ENCODE results near the gene ABTB2. TPM values are rescaled to one million over a fixed set of nuclear protein-coding genes. Genes with fewer than 3 reads are reported as not detected.
A peak's percentile ranks its signal among the peaks of the same experiment; 100 is the strongest.

ABTB2 gene
- total and polyA plus RNA-seq, 4 donors = 0.73 to 3.3 (median 2.7) TPM

DNA sequence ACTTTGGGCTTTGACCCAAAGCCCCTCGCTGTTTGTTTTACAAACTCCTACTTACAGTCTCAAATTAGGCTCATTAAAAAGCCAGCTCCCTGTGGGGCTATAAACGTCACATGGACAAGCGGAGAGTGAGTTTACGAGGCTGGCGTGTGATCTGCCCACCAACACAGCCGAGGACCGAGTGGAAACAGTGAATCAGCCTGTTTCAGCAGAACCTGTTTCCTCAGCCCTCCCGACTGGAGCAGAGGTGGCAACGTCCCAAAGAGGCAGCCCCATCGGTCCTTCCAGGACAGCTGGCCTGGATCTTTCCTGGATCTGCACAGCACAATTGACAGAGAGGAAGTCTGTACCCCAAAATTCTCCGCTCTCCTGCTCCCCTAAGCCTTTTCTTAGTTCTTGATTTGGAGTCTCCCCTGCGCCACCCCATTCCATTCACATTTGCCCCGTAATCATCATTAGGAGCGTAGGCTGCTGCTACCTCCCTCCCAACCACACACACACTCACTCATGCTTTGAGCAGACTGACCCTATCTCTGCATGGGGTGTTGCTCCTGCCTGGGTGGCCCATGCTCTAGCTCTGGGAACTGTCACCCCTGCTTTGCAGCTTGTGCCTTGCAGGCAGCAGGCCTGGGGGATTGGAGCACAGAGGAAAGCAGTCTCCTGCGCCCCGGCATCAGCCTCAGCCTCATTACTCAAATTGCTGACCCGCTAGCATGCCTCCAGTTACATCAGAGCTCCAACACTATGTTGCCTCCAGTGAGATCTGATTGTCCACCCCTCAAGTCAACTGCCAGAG, 134.6 kb downstream of the ABTB2 start:
- H3K27me3 ChIP-seq (ENCODE audit: control insufficient read depth in 3 of 3, insufficient read depth in 3 of 3, low read length in 2 of 3) = no peaks in the 10 kb centered on the region
- H3K9ac ChIP-seq (ENCODE audit: insufficient read depth in 1 of 2, low read length in 2 of 2) = peak overlapping the region in 1 of 2 donors; percentile 15
- DNase-seq (peak; percentile 89 to 94 (median 91)), ATAC-seq (ENCODE audit: insufficient read depth, low FRiP score) (no peak)
- no peak overlapping the region for H3K27ac ChIP-seq (ENCODE audit: low read depth in 1 of 2, low read length in 1 of 2)
- peaks cover 0 to 45% (median 17%) of the 10 kb centered on the region in 5 donors for H3K4me1 ChIP-seq (ENCODE audit: control insufficient read depth in 5 of 5, insufficient read depth in 5 of 5, low read length in 5 of 5)
- no peak overlapping the region for H3K4me3 ChIP-seq
- 63 to 78% methylated on average over 17 of the region's 17 CpGs for WGBS, 2 donors
- H3K9me3 ChIP-seq (ENCODE audit: control insufficient read depth in 4 of 4, insufficient read depth in 3 of 4, low read length in 3 of 4) = no peaks in the 10 kb centered on the region
- no peaks in the 10 kb centered on the region for H3K36me3 ChIP-seq (ENCODE audit: control insufficient read depth in 4 of 4, insufficient read depth in 4 of 4, low read length in 4 of 4)
- TF ChIP-seq CTCF (IDR thresholded peaks at IDR 0.05; ENCODE audit: control extremely low read depth, extremely low read depth) = no peak

DNA sequence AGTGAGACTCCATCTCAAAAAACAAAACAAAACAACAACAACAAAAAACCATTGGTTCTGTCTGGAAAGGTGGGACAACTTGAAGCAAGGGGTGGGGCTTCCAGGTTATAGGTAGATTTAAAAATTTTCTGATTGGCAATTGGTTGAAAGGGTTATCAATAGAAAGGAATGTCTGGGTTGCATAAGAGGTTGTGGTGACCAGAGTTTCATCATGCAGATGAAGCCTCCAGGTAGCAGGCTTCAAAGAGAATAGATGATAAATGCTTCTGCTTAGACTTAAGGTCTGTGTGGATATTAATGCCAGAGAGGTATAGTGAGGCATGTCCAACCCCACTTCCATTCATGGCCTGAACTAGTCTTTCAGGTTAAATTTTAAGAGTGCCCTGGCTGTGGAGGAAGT, 135.8 kb downstream of the ABTB2 start:
- Histone ChIP-seq H3K27me3 (ENCODE audit: control insufficient read depth in 3 of 3, insufficient read depth in 3 of 3, low read length in 2 of 3) (no peaks in the 10 kb centered on the region), H3K4me3 (no peak overlapping the region), H3K27ac (ENCODE audit: low read depth in 1 of 2, low read length in 1 of 2) (no peak overlapping the region), H3K4me1 (ENCODE audit: control insufficient read depth in 5 of 5, insufficient read depth in 5 of 5, low read length in 5 of 5) (peaks cover 0 to 45% (median 17%) of the 10 kb centered on the region in 5 donors), H3K9me3 (ENCODE audit: control insufficient read depth in 4 of 4, insufficient read depth in 3 of 4, low read length in 3 of 4) (no peaks in the 10 kb centered on the region), H3K36me3 (ENCODE audit: control insufficient read depth in 4 of 4, insufficient read depth in 4 of 4, low read length in 4 of 4) (no peaks in the 10 kb centered on the region), H3K9ac (ENCODE audit: insufficient read depth in 1 of 2, low read length in 2 of 2) (no peak overlapping the region)
- DNase-seq = no peak
- ATAC-seq (ENCODE audit: insufficient read depth, low FRiP score) = no peak
- TF ChIP-seq CTCF (IDR thresholded peaks at IDR 0.05; ENCODE audit: control extremely low read depth, extremely low read depth) = no peak

DNA sequence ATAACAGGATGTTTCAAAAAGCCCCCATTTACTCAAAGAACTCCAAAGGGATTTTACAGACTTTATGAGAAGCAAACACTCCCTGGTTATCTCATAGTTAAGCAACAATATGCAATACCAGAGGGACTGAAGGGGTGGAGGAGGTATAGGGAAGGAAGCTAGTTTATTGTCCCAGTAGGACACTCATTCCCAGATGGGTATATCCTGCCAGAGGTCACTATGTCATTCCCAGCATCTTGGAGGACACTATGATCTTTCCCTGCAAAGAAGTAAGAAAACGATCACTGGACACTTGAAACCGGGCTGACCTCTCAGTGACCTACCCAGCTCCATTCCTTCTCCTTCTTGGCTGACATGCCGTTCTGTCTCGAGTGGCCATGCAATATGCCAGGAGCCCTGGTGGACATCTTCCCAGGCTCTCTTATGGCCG, 137.9 kb downstream of the ABTB2 start:
- ATAC-seq (ENCODE audit: insufficient read depth, low FRiP score) = no peak
- peak; percentile 57 to 73 (median 61) for DNase-seq
- H3K9me3 ChIP-seq (ENCODE audit: control insufficient read depth in 4 of 4, insufficient read depth in 3 of 4, low read length in 3 of 4) = no peaks in the 10 kb centered on the region
- no peak overlapping the region for H3K27ac ChIP-seq (ENCODE audit: low read depth in 1 of 2, low read length in 1 of 2)
- H3K4me1 ChIP-seq (ENCODE audit: control insufficient read depth in 5 of 5, insufficient read depth in 5 of 5, low read length in 5 of 5) = peaks cover 0 to 41% (median 17%) of the 10 kb centered on the region in 5 donors
- no peaks in the 10 kb centered on the region for H3K27me3 ChIP-seq (ENCODE audit: control insufficient read depth in 3 of 3, insufficient read depth in 3 of 3, low read length in 2 of 3)
- no peak overlapping the region for H3K9ac ChIP-seq (ENCODE audit: insufficient read depth in 1 of 2, low read length in 2 of 2)
- WGBS, 2 donors = 46 to 77% methylated on average over 5 of the region's 5 CpGs
- no peaks in the 10 kb centered on the region for H3K36me3 ChIP-seq (ENCODE audit: control insufficient read depth in 4 of 4, insufficient read depth in 4 of 4, low read length in 4 of 4)
- no peak for TF ChIP-seq CTCF (IDR thresholded peaks at IDR 0.05; ENCODE audit: control extremely low read depth, extremely low read depth)
- no peak overlapping the region for H3K4me3 ChIP-seq
